ENCODE measurements around the gene ST3GAL2. TPM values are rescaled to one million over a fixed set of nuclear protein-coding genes. Genes with fewer than 3 reads are reported as not detected.
A peak's percentile ranks its signal among the peaks of the same experiment; 100 is the strongest.

The ST3GAL2 gene
- total and polyA plus RNA-seq, 9 donors, result 6.2 to 49.7 (median 23.4) TPM

DNA sequence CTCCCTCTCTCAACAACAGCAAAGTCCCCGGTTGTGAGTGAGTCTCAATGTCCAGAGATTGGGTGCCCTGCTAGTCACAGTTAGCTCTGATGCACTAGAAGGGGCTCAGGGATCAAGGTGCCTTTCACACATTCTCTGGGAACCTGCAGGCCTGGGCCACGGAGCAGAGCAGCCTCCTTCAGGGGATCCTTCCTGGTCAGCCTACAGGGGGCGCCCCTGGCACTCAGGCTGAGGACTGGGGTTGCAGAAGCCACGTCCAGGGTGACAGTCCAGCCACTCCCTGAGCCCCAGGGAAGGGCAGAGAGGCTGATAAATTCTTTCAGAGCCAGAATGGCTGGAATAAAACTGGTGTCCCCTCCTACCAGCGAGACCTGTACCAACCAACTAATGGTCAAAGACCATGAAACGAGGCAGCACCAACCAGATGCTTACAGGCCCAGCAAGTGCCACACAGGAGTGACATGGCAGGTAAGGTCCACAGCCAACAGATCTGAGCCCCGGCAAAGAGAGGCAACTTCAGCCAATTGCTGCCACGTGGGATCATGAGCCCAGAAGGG, 43.5 kb downstream of the ST3GAL2 start:
- TF ChIP-seq EP300 (IDR thresholded peaks at IDR 0.05) (no peak), POLR2A (IDR thresholded peaks at IDR 0.05) (no peak), CTCF (IDR thresholded peaks at IDR 0.05) (peak in 1 of 3 donors; percentile 27)
- WGBS, 3 donors, result 65 to 72% (median 70%) methylated on average over 8 of the region's 8 CpGs
- intact Hi-C loops (cut with DNase I), result no loop called here
- Histone ChIP-seq H3K4me3 (no peak overlapping the region), H3K9me3 (no peaks in the 10 kb centered on the region), H3K27ac (no peak overlapping the region), H3K36me3 (no peaks in the 10 kb centered on the region), H3K4me1 (ENCODE audit: insufficient read depth) (no peaks in the 10 kb centered on the region), H3K27me3 (no peaks in the 10 kb centered on the region)
- peak in 4 of 5 donors; percentile 40 to 55 (median 45) for DNase-seq

- H3K9me3 ChIP-seq, result no peaks in the 10 kb centered on the region
- H3K27ac ChIP-seq, result no peak overlapping the region
- no peaks in the 10 kb centered on the region for H3K27me3 ChIP-seq
- H3K36me3 ChIP-seq, result no peaks in the 10 kb centered on the region
- no peak overlapping the region for H3K4me3 ChIP-seq
- intact Hi-C loops (cut with DNase I), result loop anchor here in 1 of 4 donors (5.0 kb wide), 1 partner anchor 42 kb away; the partner anchor contains the start of gene ST3GAL2
- no peak for DNase-seq
- 91 to 93% (median 92%) methylated on average over 9 to 14 of the region's 14 CpGs for WGBS, 3 donors
- no peaks in the 10 kb centered on the region for H3K4me1 ChIP-seq (ENCODE audit: insufficient read depth)
- no peak for TF ChIP-seq EP300 (IDR thresholded peaks at IDR 0.05)
- no peak for TF ChIP-seq POLR2A (IDR thresholded peaks at IDR 0.05)
- TF ChIP-seq CTCF (IDR thresholded peaks at IDR 0.05), result no peak
These were observed 44.0 kb downstream of the ST3GAL2 start for GRCh38 chr16:70394853-70395252.

GRCh38 chr16:70393662-70394061, 45.2 kb downstream of the ST3GAL2 start:
- Histone ChIP-seq H3K9me3 (no peaks in the 10 kb centered on the region), H3K4me1 (ENCODE audit: insufficient read depth) (no peaks in the 10 kb centered on the region), H3K27me3 (no peaks in the 10 kb centered on the region), H3K27ac (no peak overlapping the region), H3K4me3 (no peak overlapping the region), H3K36me3 (no peaks in the 10 kb centered on the region)
- TF ChIP-seq EP300 (IDR thresholded peaks at IDR 0.05) (no peak), POLR2A (IDR thresholded peaks at IDR 0.05) (no peak), CTCF (IDR thresholded peaks at IDR 0.05) (no peak)
- DNase-seq, result no peak
- intact Hi-C loops (cut with DNase I), result loop anchor here in 1 of 4 donors (5.0 kb wide), 1 partner anchor 44 kb away; the partner anchor contains the start of gene ST3GAL2
- WGBS, 3 donors, result 88 to 95% (median 90%) methylated on average over 6 of the region's 6 CpGs

GRCh38 chr16:70392606-70393005, 46.3 kb downstream of the ST3GAL2 start:
- DNase-seq, result no peak
- Histone ChIP-seq H3K36me3 (no peaks in the 10 kb centered on the region), H3K27ac (no peak overlapping the region), H3K9me3 (no peaks in the 10 kb centered on the region), H3K27me3 (no peaks in the 10 kb centered on the region), H3K4me3 (no peak overlapping the region), H3K4me1 (ENCODE audit: insufficient read depth) (no peaks in the 10 kb centered on the region)
- intact Hi-C loops (cut with DNase I), result loop anchor here in 1 of 4 donors (5.0 kb wide), 1 partner anchor 45 kb away; the partner anchor contains the start of gene ST3GAL2
- TF ChIP-seq CTCF (IDR thresholded peaks at IDR 0.05) (no peak), POLR2A (IDR thresholded peaks at IDR 0.05) (no peak), EP300 (IDR thresholded peaks at IDR 0.05) (no peak)
- WGBS, 3 donors, result 95 to 98% (median 96%) methylated on average over 4 of the region's 4 CpGs

Measured in ovary (tissue), 9 donors.